Pancreas (tissue), 10 donors: Measurements from ENCODE around the gene DCAF17. TPM values are rescaled to one million over a fixed set of nuclear protein-coding genes. Genes with fewer than 3 reads are reported as not detected.
"Not testable (repeated sequence)": the region's sequence is repeated elsewhere in the genome, so short reads cannot be mapped to it uniquely, and the experiment has no call there.

Source experiments
- ATAC-seq, 4 donors: fragments of 200-7000 bp; cut with Tn5 transposase; one replicate each; pipeline versions ENCODE4 v1.8.0 to v1.9.1; 2020; ENCODE audit warnings: mild to moderate bottlenecking in 4 of 4, moderate library complexity in 4 of 4
- DNase-seq, 6 donors: peaks; one replicate each; pipeline ENCODE4 v3.0.0-alpha.2; 2020
- FAIRE-seq: peaks from 2 replicates; lab custom pipeline; 2012; peaks lifted over from hg19 to GRCh38; lab: Jason Lieb, UNC
- H3K27ac ChIP-seq, 4 donors: fragments of 200-600 bp; sonication (generic); 1 replicate in 3 of 4; 2 replicates in 1 of 4; pipeline versions ENCODE4 v1.5.0 to v1.8.0; 2020
- H3K27me3 ChIP-seq, 4 donors: fragments of 200-600 bp; one replicate each; pipeline ENCODE4 v1.8.0; 2021
- H3K36me3 ChIP-seq, 3 donors: fragments of 200-600 bp; sonication (generic) in 1 of 3; one replicate each; pipeline versions ENCODE4 v1.5.0 to v1.8.0; 2020 to 2021
- H3K4me1 ChIP-seq, 3 donors: fragments of 200-600 bp; one replicate each; pipeline ENCODE4 v1.8.0; 2021
- H3K4me3 ChIP-seq, 4 donors: fragments of 200-600 bp; sonication (generic) in 2 of 4; one replicate each; pipeline versions ENCODE4 v1.5.0 to v1.8.0; 2020 to 2021
- H3K9me3 ChIP-seq, 4 donors: fragments of 200-600 bp; one replicate each; pipeline ENCODE4 v1.8.0; 2021
- WGBS, 2 donors: extraction: QIAGEN DNeasy Blood & Tissue Kit; methylation state at CpG; one replicate each; pipeline ENCODE4 v1.1.7; 2013; 5-methylcytosine and 5-hydroxymethylcytosine counted together
- intact Hi-C, 3 donors: fragments of 100-400 bp; cut with DNase I; formaldehyde crosslinking; loops; one replicate each; pipeline versions ENCODE4 v1.11.1 to v1.14.2; 2022
- polyA plus RNA-seq, 2 donors: library from polyadenylated mRNA; stranded (reverse); fragments of 200-250 nt; gene quantifications; one replicate each; pipeline ENCODE4 v1.2.3, GENCODE V29; 2013
- total RNA-seq, 6 donors: library from RNA; stranded (reverse); fragmentation: NEBNext Ultra II Directional in 4 of 6; extraction: Animal tissue kit (Norgen Biotek cat#: 25700) in 4 of 6; gene quantifications; one replicate each; pipeline versions ENCODE4 v1.2.1 to v1.2.4, GENCODE V29; 2021 to 2023
- TF ChIP-seq, protein P1 (sequence below), 4 donors: fragments of 200-600 bp; sonication (generic) in 3 of 4; IDR thresholded peaks; one replicate each; pipeline versions ENCODE4 v1.5.0 to v1.8.0; 2021; ENCODE audit warnings: antibody characterized with exemption in 4 of 4
- donor health status: healthy with polysubstance abuse.
- donor health status: DM: no; HTN: no; CAD: no; lungs with moderate emphysema.
- donor health status: DM: no; HTN: no; CAD: no.
- donor health status: control.
- donor health status: control.
- donor health status: Bipolar disorder and iron deficiency.
- donor health status: DM: yes; HTN: yes; CAD: no.
- donor health status: DM: no; HTN: no; CAD: no.
- donor health status: DM: no; HTN: no; CAD: no.
- donor health status: DM: yes; HTN: yes; CAD: no.

Gene DCAF17
- total and polyA plus RNA-seq, 8 donors = 2.9 to 10.4 (median 5.8) TPM

DNA sequence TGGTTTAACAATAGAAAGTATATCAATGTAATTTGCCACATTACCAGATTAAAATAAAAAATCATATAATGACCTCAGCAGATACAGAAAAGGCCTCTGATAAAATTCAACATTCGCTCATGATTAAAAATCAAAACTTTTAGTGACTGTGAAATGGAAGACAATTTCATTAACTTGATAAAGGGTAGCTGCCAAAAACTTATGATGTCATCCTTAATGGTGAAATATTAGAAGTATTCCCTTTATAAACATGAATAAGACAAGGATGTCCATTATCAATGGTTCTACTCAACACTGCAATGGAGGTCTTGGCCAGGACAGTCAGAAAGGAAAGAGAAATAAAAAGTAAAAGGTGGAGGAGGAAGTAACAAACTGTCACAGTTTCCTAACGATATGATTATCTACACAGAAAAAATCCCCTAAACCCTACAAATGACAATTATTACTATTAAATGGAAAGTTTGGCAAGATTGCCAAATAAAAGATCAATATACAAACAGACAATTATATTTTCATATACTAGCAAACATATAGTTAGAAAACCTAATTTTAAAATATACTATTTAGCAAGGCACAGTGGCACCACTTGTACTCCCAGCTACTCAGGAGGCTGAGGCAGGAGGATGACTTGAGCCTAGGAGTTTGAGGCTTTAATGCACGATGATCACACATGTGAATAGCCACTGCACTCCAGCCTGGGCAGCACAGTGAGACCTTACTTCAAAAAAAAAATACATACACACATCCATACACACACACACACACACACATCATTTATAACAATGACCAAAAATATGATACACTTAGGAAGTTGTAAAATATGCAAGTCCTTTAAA lies 13.1 kb upstream of the DCAF17 start:
- intact Hi-C loops = no loop called here
- TF ChIP-seq, protein P1, sequence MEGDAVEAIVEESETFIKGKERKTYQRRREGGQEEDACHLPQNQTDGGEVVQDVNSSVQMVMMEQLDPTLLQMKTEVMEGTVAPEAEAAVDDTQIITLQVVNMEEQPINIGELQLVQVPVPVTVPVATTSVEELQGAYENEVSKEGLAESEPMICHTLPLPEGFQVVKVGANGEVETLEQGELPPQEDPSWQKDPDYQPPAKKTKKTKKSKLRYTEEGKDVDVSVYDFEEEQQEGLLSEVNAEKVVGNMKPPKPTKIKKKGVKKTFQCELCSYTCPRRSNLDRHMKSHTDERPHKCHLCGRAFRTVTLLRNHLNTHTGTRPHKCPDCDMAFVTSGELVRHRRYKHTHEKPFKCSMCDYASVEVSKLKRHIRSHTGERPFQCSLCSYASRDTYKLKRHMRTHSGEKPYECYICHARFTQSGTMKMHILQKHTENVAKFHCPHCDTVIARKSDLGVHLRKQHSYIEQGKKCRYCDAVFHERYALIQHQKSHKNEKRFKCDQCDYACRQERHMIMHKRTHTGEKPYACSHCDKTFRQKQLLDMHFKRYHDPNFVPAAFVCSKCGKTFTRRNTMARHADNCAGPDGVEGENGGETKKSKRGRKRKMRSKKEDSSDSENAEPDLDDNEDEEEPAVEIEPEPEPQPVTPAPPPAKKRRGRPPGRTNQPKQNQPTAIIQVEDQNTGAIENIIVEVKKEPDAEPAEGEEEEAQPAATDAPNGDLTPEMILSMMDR (IDR thresholded peaks at IDR 0.05) = no peak
- WGBS, 2 donors = 82 to 83% methylated on average over 3 of the region's 3 CpGs
- H3K36me3 ChIP-seq = no peaks in the 10 kb centered on the region
- DNase-seq (no peak), ATAC-seq (no peak), FAIRE-seq (no peak)
- H3K27me3 ChIP-seq = no peaks in the 10 kb centered on the region
- H3K27ac ChIP-seq = no peak overlapping the region
- H3K4me3 ChIP-seq = no peak overlapping the region
- H3K9me3 ChIP-seq = no peaks in the 10 kb centered on the region
- H3K4me1 ChIP-seq = no peaks in the 10 kb centered on the region

DNA sequence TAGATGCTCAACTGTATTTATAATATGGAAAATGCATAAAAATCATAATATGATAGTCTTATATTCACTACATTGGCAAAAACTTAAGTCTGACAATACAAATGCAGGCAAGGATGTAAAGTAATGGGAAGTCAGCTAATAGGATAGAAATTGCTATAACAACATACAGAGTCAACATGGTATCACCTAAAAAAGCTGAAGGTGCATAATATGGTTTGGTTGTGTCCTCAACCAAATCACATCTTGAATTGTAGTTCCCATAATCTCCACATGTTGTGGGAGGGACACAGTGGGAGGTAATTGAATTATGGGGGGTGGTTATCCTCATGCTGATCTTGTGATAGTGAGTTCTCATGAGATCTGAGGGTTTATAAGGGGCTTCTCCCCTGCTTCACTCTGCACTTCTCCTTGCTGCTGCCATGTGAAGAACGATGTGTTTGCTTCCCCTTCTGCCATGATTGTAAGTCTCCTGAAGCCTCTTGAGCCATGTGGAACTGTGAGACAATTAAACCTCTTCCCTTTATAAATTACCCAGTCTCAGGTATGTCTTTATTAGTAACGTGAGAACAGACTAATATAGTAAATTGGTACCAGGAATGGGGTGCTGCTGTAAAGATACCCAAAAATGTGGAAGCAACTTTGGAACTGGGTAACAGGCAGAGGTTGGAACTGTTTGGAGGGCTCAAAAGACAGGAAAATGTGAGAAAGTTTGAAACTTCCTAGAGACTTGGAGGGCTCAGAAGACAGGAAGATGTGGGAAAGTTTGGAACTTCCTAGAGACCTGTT lies 11.1 kb upstream of the DCAF17 start:
- 90 to 92% methylated on average over 2 of the region's 2 CpGs for whole genome bisulfite sequencing, 2 donors
- H3K9me3 ChIP-seq, ATAC-seq, H3K4me3 ChIP-seq, FAIRE-seq, intact Hi-C loops, H3K36me3 ChIP-seq, H3K4me1 ChIP-seq, H3K27me3 ChIP-seq, DNase-seq, H3K27ac ChIP-seq: not testable (repeated sequence)

DNA sequence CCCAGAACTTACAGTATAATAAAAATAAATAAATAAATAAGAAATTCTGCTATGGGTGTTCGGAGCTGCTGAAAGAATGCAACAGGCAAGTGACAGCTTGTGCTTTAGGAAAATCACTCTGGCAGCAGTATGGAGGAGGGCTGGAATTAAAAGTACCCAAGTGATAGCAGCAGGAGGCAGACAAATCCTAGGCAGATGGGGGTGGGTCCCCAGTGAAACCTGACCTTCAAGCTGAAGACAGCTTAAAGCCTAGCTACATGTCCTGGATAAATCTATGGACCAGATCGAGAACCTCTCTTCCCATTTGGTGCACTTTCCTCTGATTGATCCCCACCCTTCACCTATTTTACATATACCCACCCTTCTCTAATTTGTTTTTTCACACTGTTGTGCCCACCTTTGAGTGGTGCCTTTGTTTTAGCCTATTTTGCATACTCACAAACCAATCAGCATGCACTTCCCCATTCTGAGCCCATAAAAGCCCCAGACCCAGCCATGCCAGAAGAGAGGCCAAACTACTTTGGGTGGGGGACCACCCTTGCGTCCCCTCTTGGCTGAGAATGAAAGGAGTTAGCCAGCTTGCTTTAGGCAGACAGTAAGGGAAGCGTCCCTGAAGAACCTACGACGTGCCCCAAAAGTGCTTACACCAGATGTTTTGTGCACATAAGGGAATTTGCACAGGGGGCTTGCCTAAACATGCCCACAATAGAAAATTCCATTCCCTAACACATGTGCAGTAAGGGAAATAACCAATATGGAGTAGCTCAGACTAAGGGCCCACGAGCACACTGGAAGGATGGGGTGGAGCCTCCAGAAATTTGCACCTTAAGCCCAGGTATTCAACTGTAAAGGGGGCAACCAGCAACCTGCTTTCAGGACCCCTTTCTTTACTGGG lies 3.3 kb upstream of the DCAF17 start:
- WGBS, 2 donors = 94 to 98% methylated on average over 7 of the region's 7 CpGs
- Histone ChIP-seq H3K9me3 (no peaks in the 10 kb centered on the region), H3K27me3 (no peaks in the 10 kb centered on the region), H3K36me3 (no peaks in the 10 kb centered on the region), H3K4me3 (no peak overlapping the region), H3K27ac (no peak overlapping the region), H3K4me1 (peaks cover 0 to 18% (median 7%) of the 10 kb centered on the region in 3 donors)
- TF ChIP-seq, protein P1 (IDR thresholded peaks at IDR 0.05) = no peak
- ATAC-seq = no peak
- no peak for FAIRE-seq
- DNase-seq = no peak
- intact Hi-C loops = no loop called here

DNA sequence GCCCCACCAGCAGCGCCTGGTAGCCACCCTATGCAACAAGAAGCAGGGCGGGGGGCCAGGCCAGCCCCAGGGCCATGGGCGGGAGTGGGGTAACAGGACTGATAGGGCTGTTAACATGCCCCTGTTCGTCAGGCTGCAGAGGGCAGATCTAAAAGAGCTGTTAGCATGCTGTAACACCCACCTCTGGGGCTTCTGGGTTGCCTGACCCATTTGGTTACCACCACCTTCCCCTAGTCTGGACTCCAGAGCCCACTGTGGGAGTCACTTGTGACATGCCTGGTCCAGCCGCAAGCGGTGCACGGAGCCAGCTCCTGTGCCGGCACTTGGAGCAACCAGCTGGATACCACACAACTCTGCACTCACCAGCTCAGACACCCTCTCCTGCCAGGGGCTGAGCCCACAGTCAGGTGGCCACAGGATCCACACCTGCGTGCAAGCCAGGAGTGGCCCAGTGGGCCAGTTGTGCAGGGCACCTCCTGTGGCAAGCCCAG lies 2.3 kb upstream of the DCAF17 start:
- H3K9me3 ChIP-seq = no peaks in the 10 kb centered on the region
- TF ChIP-seq, protein P1 (IDR thresholded peaks at IDR 0.05) = no peak
- H3K27me3 ChIP-seq = no peaks in the 10 kb centered on the region
- 94% methylated on average over 9 of the region's 9 CpGs for WGBS, 2 donors
- H3K4me3 ChIP-seq = no peak overlapping the region
- DNase-seq = peak in 2 of 6 donors; percentile 11 to 65
- intact Hi-C loops = no loop called here
- no peak overlapping the region for H3K27ac ChIP-seq
- no peaks in the 10 kb centered on the region for H3K36me3 ChIP-seq
- ATAC-seq = no peak
- peaks cover 0 to 18% (median 7%) of the 10 kb centered on the region in 3 donors for H3K4me1 ChIP-seq
- FAIRE-seq = no peak
